ENCODE results near the gene SPEF1. TPM values are rescaled to one million over a fixed set of nuclear protein-coding genes. Genes with fewer than 3 reads are reported as not detected.

SPEF1 gene
- total RNA-seq, 1 donor, result under 0.01 TPM

GRCh38 chr20:3800256-3800877 is 19.1 kb upstream of the SPEF1 start:
- peaks cover 53% of the 10 kb centered on the region for H3K79me2 ChIP-seq (ENCODE audit: insufficient read depth, low read length)
- peaks cover 66% of the 10 kb centered on the region for H3K36me3 ChIP-seq (ENCODE audit: insufficient read depth, low read length)
- peaks cover 10% of the 10 kb centered on the region for H4K20me1 ChIP-seq (ENCODE audit: insufficient read depth, low read length)
- H2AFZ ChIP-seq (ENCODE audit: low read length), result no peak overlapping the region
- H3K9me3 ChIP-seq (ENCODE audit: low read depth, low read length), result no peaks in the 10 kb centered on the region
- H3K27ac ChIP-seq (ENCODE audit: low read depth, low read length), result no peak overlapping the region
- H3K4me2 ChIP-seq (ENCODE audit: insufficient read depth, low read length), result no peak overlapping the region
- TF ChIP-seq, protein P1, sequence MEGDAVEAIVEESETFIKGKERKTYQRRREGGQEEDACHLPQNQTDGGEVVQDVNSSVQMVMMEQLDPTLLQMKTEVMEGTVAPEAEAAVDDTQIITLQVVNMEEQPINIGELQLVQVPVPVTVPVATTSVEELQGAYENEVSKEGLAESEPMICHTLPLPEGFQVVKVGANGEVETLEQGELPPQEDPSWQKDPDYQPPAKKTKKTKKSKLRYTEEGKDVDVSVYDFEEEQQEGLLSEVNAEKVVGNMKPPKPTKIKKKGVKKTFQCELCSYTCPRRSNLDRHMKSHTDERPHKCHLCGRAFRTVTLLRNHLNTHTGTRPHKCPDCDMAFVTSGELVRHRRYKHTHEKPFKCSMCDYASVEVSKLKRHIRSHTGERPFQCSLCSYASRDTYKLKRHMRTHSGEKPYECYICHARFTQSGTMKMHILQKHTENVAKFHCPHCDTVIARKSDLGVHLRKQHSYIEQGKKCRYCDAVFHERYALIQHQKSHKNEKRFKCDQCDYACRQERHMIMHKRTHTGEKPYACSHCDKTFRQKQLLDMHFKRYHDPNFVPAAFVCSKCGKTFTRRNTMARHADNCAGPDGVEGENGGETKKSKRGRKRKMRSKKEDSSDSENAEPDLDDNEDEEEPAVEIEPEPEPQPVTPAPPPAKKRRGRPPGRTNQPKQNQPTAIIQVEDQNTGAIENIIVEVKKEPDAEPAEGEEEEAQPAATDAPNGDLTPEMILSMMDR (IDR thresholded peaks at IDR 0.05; ENCODE audit: extremely low read depth, low read depth, low read length), result no peak
- H3K27me3 ChIP-seq (ENCODE audit: insufficient read depth, low read length), result no peaks in the 10 kb centered on the region
- peaks cover 28% of the 10 kb centered on the region for H3K4me1 ChIP-seq (ENCODE audit: insufficient read depth, low read length)
- DNase-seq (ENCODE audit: insufficient read length, low spot score, missing footprints), result no peak
- no peak overlapping the region for H3K4me3 ChIP-seq (ENCODE audit: insufficient read depth, low read length)

GRCh38 chr20:3798908-3799248 is 17.6 kb upstream of the SPEF1 start:
- peaks cover 10% of the 10 kb centered on the region for H4K20me1 ChIP-seq (ENCODE audit: insufficient read depth, low read length)
- H2AFZ ChIP-seq (ENCODE audit: low read length), result no peak overlapping the region
- H3K4me3 ChIP-seq (ENCODE audit: insufficient read depth, low read length), result no peak overlapping the region
- H3K27ac ChIP-seq (ENCODE audit: low read depth, low read length), result peak overlapping the region; percentile 33
- TF ChIP-seq, protein P1 (IDR thresholded peaks at IDR 0.05; ENCODE audit: extremely low read depth, low read depth, low read length), result no peak
- DNase-seq (ENCODE audit: insufficient read length, low spot score, missing footprints), result no peak
- H3K27me3 ChIP-seq (ENCODE audit: insufficient read depth, low read length), result no peaks in the 10 kb centered on the region
- no peaks in the 10 kb centered on the region for H3K9me3 ChIP-seq (ENCODE audit: low read depth, low read length)
- H3K4me1 ChIP-seq (ENCODE audit: insufficient read depth, low read length), result peaks cover 27% of the 10 kb centered on the region
- peak overlapping the region; percentile 36 for H3K4me2 ChIP-seq (ENCODE audit: insufficient read depth, low read length)
- H3K79me2 ChIP-seq (ENCODE audit: insufficient read depth, low read length), result peaks cover 53% of the 10 kb centered on the region
- peaks cover 57% of the 10 kb centered on the region for H3K36me3 ChIP-seq (ENCODE audit: insufficient read depth, low read length)

DNA sequence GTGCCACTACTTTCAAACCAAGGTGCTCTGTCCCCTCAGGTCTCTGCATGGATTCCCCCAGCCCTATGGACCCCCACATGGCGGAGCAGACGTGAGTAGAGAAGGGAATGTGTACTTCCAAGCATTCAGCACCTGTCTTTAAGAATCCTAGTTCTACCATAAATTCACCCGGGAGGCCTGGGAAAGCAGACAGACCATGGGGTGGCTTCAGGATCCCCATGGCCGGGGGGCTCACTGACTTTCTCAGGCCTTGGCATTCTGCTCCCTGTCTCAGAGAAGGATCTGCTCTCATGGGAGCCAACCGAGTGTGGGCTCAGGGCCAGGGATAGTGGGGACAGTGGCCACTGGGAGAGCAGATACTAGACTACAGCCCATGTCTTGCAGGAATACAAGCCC is 17.1 kb upstream of the SPEF1 start:
- no peaks in the 10 kb centered on the region for H3K27me3 ChIP-seq (ENCODE audit: insufficient read depth, low read length)
- peak overlapping the region; percentile 63 for H3K27ac ChIP-seq (ENCODE audit: low read depth, low read length)
- DNase-seq (ENCODE audit: insufficient read length, low spot score, missing footprints), result no peak
- H3K4me3 ChIP-seq (ENCODE audit: insufficient read depth, low read length), result peak overlapping the region; percentile 90
- H3K79me2 ChIP-seq (ENCODE audit: insufficient read depth, low read length), result peaks cover 53% of the 10 kb centered on the region
- H4K20me1 ChIP-seq (ENCODE audit: insufficient read depth, low read length), result peaks cover 10% of the 10 kb centered on the region
- H3K4me1 ChIP-seq (ENCODE audit: insufficient read depth, low read length), result peaks cover 27% of the 10 kb centered on the region
- peak overlapping the region; percentile 89 for H3K4me2 ChIP-seq (ENCODE audit: insufficient read depth, low read length)
- H3K9me3 ChIP-seq (ENCODE audit: low read depth, low read length), result no peaks in the 10 kb centered on the region
- peaks cover 52% of the 10 kb centered on the region for H3K36me3 ChIP-seq (ENCODE audit: insufficient read depth, low read length)
- TF ChIP-seq, protein P1 (IDR thresholded peaks at IDR 0.05; ENCODE audit: extremely low read depth, low read depth, low read length), result no peak
- H2AFZ ChIP-seq (ENCODE audit: low read length), result no peak overlapping the region

DNA sequence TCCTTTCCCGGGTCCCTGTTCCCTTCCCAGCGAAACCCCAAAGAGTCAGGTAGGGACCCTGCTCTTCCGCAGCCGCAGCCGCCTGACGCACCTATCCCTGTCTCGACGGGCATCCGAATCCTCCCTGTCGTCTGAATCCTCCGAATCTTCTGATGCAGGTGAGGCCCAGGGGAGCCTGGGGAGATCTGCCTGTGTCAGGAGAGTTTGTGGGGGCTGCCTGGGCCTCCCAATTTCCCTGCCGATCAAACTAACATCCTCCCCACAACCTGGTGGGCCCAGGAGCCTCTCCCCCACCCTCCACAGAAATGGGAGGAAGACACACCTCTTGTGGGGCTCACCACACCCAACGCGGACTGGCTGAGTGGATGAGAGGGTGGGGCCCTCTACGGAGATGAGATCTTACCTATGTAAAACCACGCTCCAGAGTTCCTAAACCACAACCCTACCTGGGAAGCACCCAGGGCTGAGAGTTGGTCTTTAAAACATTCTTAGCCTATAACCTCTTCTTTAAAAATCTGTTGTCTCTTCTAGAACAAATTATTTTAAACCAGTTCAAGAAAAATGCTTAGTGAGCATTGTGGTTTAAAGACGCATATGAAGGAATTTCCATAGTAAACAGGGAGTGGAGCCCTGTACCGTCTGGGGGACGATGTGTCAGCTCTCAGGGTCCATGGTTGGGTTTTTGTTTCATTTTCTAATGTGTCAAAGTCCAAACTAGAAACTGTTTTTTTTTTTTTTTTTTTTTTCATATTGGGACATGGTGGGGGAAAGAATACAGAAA is 16.5 kb upstream of the SPEF1 start:
- H3K4me2 ChIP-seq (ENCODE audit: insufficient read depth, low read length), result peak overlapping the region; percentile 89
- no peaks in the 10 kb centered on the region for H3K9me3 ChIP-seq (ENCODE audit: low read depth, low read length)
- H3K27ac ChIP-seq (ENCODE audit: low read depth, low read length), result peak overlapping the region; percentile 63
- H3K27me3 ChIP-seq (ENCODE audit: insufficient read depth, low read length), result no peaks in the 10 kb centered on the region
- peak overlapping the region; percentile 90 for H3K4me3 ChIP-seq (ENCODE audit: insufficient read depth, low read length)
- peaks cover 47% of the 10 kb centered on the region for H3K36me3 ChIP-seq (ENCODE audit: insufficient read depth, low read length)
- H2AFZ ChIP-seq (ENCODE audit: low read length), result no peak overlapping the region
- H3K79me2 ChIP-seq (ENCODE audit: insufficient read depth, low read length), result peaks cover 53% of the 10 kb centered on the region
- peaks cover 10% of the 10 kb centered on the region for H4K20me1 ChIP-seq (ENCODE audit: insufficient read depth, low read length)
- DNase-seq (ENCODE audit: insufficient read length, low spot score, missing footprints), result peak; percentile 91
- peaks cover 27% of the 10 kb centered on the region for H3K4me1 ChIP-seq (ENCODE audit: insufficient read depth, low read length)
- TF ChIP-seq, protein P1 (IDR thresholded peaks at IDR 0.05; ENCODE audit: extremely low read depth, low read depth, low read length), result no peak
